ENCODE data around the gene ABCA12. TPM values are rescaled to one million over a fixed set of nuclear protein-coding genes. Genes with fewer than 3 reads are reported as not detected.
"Not testable (repeated sequence)": the region's sequence is repeated elsewhere in the genome, so short reads cannot be mapped to it uniquely, and the experiment has no call there.

The ABCA12 gene
- total and polyA plus RNA-seq, 9 of the 15 experiments (the other 6 are each of a cell fraction or from before 2014, with no cell fraction given) = 0.02 to 0.03 TPM; not detected in 7

GRCh38 chr2:215171151-215171550, 32.7 kb upstream of the ABCA12 start:
- H3K9ac ChIP-seq (ENCODE audit: insufficient read depth in 1 of 2, low read depth in 2 of 2, low read length in 2 of 2) = no peak overlapping the region
- H3K4me3 ChIP-seq = no peak overlapping the region
- no peaks in the 10 kb centered on the region for H3K27me3 ChIP-seq (ENCODE audit: control insufficient read depth in 2 of 2, insufficient read depth in 2 of 2, low read length in 2 of 2)
- H4K20me1 ChIP-seq (replicated peaks; ENCODE audit: control insufficient read depth, insufficient read depth, low read length) = no peaks in the 10 kb centered on the region
- no peak overlapping the region for H3K4me2 ChIP-seq (ENCODE audit: insufficient read depth, low read length)
- in situ Hi-C loops (cut with MboI) = no loop called here
- FAIRE-seq (no peak), ATAC-seq (no peak), DNase-seq (ENCODE audit: extremely low read depth in 1 of 4, low spot score in 3 of 4) (no peak)
- H3K9me1 ChIP-seq (ENCODE audit: control insufficient read depth, insufficient read depth, low read length) = no peaks in the 10 kb centered on the region
- TF ChIP-seq ARID3B (CRISPR knock-in tag; IDR thresholded peaks at IDR 0.05; ENCODE audit: borderline replicate concordance) = no peak
- no peak for TF ChIP-seq SAFB (IDR thresholded peaks at IDR 0.05; ENCODE audit: borderline replicate concordance, low read depth, low read length)
- no peak for TF ChIP-seq TEAD1 (CRISPR knock-in tag; IDR thresholded peaks at IDR 0.05)
- TF ChIP-seq BMI1 (IDR thresholded peaks at IDR 0.05; ENCODE audit: low read length) = no peak
- TF ChIP-seq SMARCA5 (IDR thresholded peaks at IDR 0.05) = no peak
- TF ChIP-seq PBX2 (CRISPR knock-in tag; IDR thresholded peaks at IDR 0.05; ENCODE audit: low read depth) = no peak
- no peak for TF ChIP-seq PBX2 (tag; conservative IDR thresholded peaks at IDR 0.05; ENCODE audit: low read depth)
- no peak for TF ChIP-seq ZNF140 (CRISPR knock-in tag; IDR thresholded peaks at IDR 0.05)
- TF ChIP-seq GTF2E2 (tag; IDR thresholded peaks at IDR 0.05) = no peak
- intact Hi-C loops (cut with micrococcal nuclease) = no loop called here
- H3K36me3 ChIP-seq (ENCODE audit: control insufficient read depth, insufficient read depth, low read length) = no peaks in the 10 kb centered on the region
- CTCF ChIA-PET (ENCODE audit: low intra/inter-chr PET ratio) = no interaction called here
- no TSS peak for BruUV-seq (replicated peaks)
- no peak overlapping the region for H3K27ac ChIP-seq (ENCODE audit: extremely low read depth, low read depth, low read length)
- 0% methylated on average over 2 of the region's 3 CpGs for WGBS (ENCODE audit: insufficient coverage, low coverage, missing lambda C conversion rate)
- no peaks in the 10 kb centered on the region for H3K4me1 ChIP-seq (replicated peaks in 1 of 2; ENCODE audit: control insufficient read depth in 2 of 2, insufficient read depth in 2 of 2, low read length in 2 of 2)
- POLR2A ChIA-PET = no interaction called here
- no peaks in the 10 kb centered on the region for H3K79me2 ChIP-seq (ENCODE audit: control insufficient read depth, insufficient read depth, low read length)
- H2AFZ ChIP-seq (ENCODE audit: low read depth, low read length) = no peak overlapping the region; the same call in 1 of the 2 replicates
- H3K9me3 ChIP-seq (replicated peaks; ENCODE audit: control insufficient read depth, insufficient read depth, low read depth, low read length) = no peaks in the 10 kb centered on the region

- FAIRE-seq; DNase-seq (ENCODE audit: extremely low read depth in 1 of 4, low spot score in 3 of 4); H2AFZ ChIP-seq (ENCODE audit: low read depth, low read length); H3K4me1 ChIP-seq (replicated peaks in 1 of 2; ENCODE audit: control insufficient read depth in 2 of 2, insufficient read depth in 2 of 2, low read length in 2 of 2); ATAC-seq; H3K9ac ChIP-seq (ENCODE audit: insufficient read depth in 1 of 2, low read depth in 2 of 2, low read length in 2 of 2); BruUV-seq (replicated peaks); POLR2A ChIA-PET; H3K27ac ChIP-seq (ENCODE audit: extremely low read depth, low read depth, low read length); intact Hi-C loops (cut with micrococcal nuclease); H3K4me2 ChIP-seq (ENCODE audit: insufficient read depth, low read length); H4K20me1 ChIP-seq (replicated peaks; ENCODE audit: control insufficient read depth, insufficient read depth, low read length); in situ Hi-C loops (cut with MboI); H3K36me3 ChIP-seq (ENCODE audit: control insufficient read depth, insufficient read depth, low read length); H3K79me2 ChIP-seq (ENCODE audit: control insufficient read depth, insufficient read depth, low read length); H3K9me3 ChIP-seq (replicated peaks; ENCODE audit: control insufficient read depth, insufficient read depth, low read depth, low read length); CTCF ChIA-PET (ENCODE audit: low intra/inter-chr PET ratio); H3K27me3 ChIP-seq (ENCODE audit: control insufficient read depth in 2 of 2, insufficient read depth in 2 of 2, low read length in 2 of 2); H3K4me3 ChIP-seq; H3K9me1 ChIP-seq (ENCODE audit: control insufficient read depth, insufficient read depth, low read length): not testable (repeated sequence)
- WGBS (ENCODE audit: insufficient coverage, low coverage, missing lambda C conversion rate) = 3% methylated on average over 2 of the region's 2 CpGs
These were observed 28.1 kb upstream of the ABCA12 start for GRCh38 chr2:215166505-215166904.
